Activated naive CD4-positive, alpha-beta T cell treated with anti-CD3 and anti-CD28 coated beads, Interleukin-2, amount 50 U/mL, for 24 hours (primary cell): ENCODE results near the gene MIGA1.
A peak's percentile ranks its signal among the peaks of the same experiment; 100 is the strongest.
"Not testable (repeated sequence)": the region's sequence is repeated elsewhere in the genome, so short reads cannot be mapped to it uniquely, and the experiment has no call there.

ENCODE experiments used
- H3K27ac Mint-ChIP-seq: one replicate; pipeline ENCODE4 v1.8.0; 2021; ENCODE audit warnings: mild to moderate bottlenecking, mixed read lengths
- H3K27me3 Mint-ChIP-seq: one replicate; pipeline ENCODE4 v1.8.0; 2021; ENCODE audit warnings: mixed read lengths
- H3K36me3 Mint-ChIP-seq: one replicate; pipeline ENCODE4 v1.8.0; 2021; ENCODE audit warnings: mixed read lengths
- H3K4me1 Mint-ChIP-seq: one replicate; pipeline ENCODE4 v1.8.0; 2021; ENCODE audit warnings: mixed read lengths
- H3K4me3 Mint-ChIP-seq: one replicate; pipeline ENCODE4 v1.8.0; 2021; ENCODE audit warnings: mild to moderate bottlenecking, mixed read lengths
- H3K9me3 Mint-ChIP-seq: one replicate; pipeline ENCODE4 v1.8.0; 2021; ENCODE audit warnings: mixed read lengths

The MIGA1 gene

GRCh38 chr1:77906019-77906545 lies 126.6 kb downstream of the MIGA1 start:
- no peaks in the 10 kb centered on the region for H3K36me3 Mint-ChIP-seq
- no peaks in the 10 kb centered on the region for H3K9me3 Mint-ChIP-seq
- H3K27me3 Mint-ChIP-seq: no peaks in the 10 kb centered on the region
- no peak overlapping the region for H3K27ac Mint-ChIP-seq
- no peak overlapping the region for H3K4me3 Mint-ChIP-seq
- no peaks in the 10 kb centered on the region for H3K4me1 Mint-ChIP-seq

GRCh38 chr1:77906624-77907023 lies 127.2 kb downstream of the MIGA1 start:
- no peak overlapping the region for H3K4me3 Mint-ChIP-seq
- no peak overlapping the region for H3K27ac Mint-ChIP-seq
- H3K27me3 Mint-ChIP-seq: no peaks in the 10 kb centered on the region
- no peaks in the 10 kb centered on the region for H3K4me1 Mint-ChIP-seq
- no peaks in the 10 kb centered on the region for H3K36me3 Mint-ChIP-seq
- no peaks in the 10 kb centered on the region for H3K9me3 Mint-ChIP-seq

GRCh38 chr1:77910116-77910515 lies 130.7 kb downstream of the MIGA1 start:
- H3K27ac Mint-ChIP-seq: no peak overlapping the region
- no peaks in the 10 kb centered on the region for H3K9me3 Mint-ChIP-seq
- no peaks in the 10 kb centered on the region for H3K36me3 Mint-ChIP-seq
- no peaks in the 10 kb centered on the region for H3K4me1 Mint-ChIP-seq
- H3K27me3 Mint-ChIP-seq: no peaks in the 10 kb centered on the region
- H3K4me3 Mint-ChIP-seq: no peak overlapping the region

- H3K4me3 Mint-ChIP-seq, H3K27me3 Mint-ChIP-seq, H3K27ac Mint-ChIP-seq, H3K36me3 Mint-ChIP-seq, H3K9me3 Mint-ChIP-seq, H3K4me1 Mint-ChIP-seq: not testable (repeated sequence)
Observed at GRCh38 chr1:77918918-77919317, 139.5 kb downstream of the MIGA1 start.

- Mint-ChIP-seq H3K27ac (no peak overlapping the region), H3K27me3 (no peaks in the 10 kb centered on the region), H3K4me1 (peaks cover 17% of the 10 kb centered on the region), H3K4me3 (no peak overlapping the region), H3K9me3 (no peaks in the 10 kb centered on the region), H3K36me3 (peaks cover 2% of the 10 kb centered on the region)
Observed at GRCh38 chr1:77925518-77925917, 146.1 kb downstream of the MIGA1 start.

- Mint-ChIP-seq H3K9me3 (no peaks in the 10 kb centered on the region), H3K4me1 (peaks cover 17% of the 10 kb centered on the region), H3K36me3 (peaks cover 2% of the 10 kb centered on the region), H3K27ac (no peak overlapping the region), H3K4me3 (peak overlapping the region; percentile 85), H3K27me3 (no peaks in the 10 kb centered on the region)
Observed at GRCh38 chr1:77925956-77926355, 146.5 kb downstream of the MIGA1 start.

GRCh38 chr1:77926561-77927357 lies 147.3 kb downstream of the MIGA1 start:
- Mint-ChIP-seq H3K27me3 (no peaks in the 10 kb centered on the region), H3K4me3 (peak overlapping the region; percentile 85), H3K4me1 (peaks cover 17% of the 10 kb centered on the region), H3K9me3 (no peaks in the 10 kb centered on the region), H3K36me3 (peaks cover 2% of the 10 kb centered on the region), H3K27ac (peak overlapping the region; percentile 59)

GRCh38 chr1:77927414-77927813 lies 148.0 kb downstream of the MIGA1 start:
- peak overlapping the region; percentile 63 for H3K4me3 Mint-ChIP-seq

More at GRCh38 chr1:77927414-77927813, 148.0 kb downstream of the MIGA1 start:
- Mint-ChIP-seq H3K27ac (no peak overlapping the region), H3K36me3 (peaks cover 2% of the 10 kb centered on the region), H3K9me3 (no peaks in the 10 kb centered on the region), H3K4me1 (peaks cover 17% of the 10 kb centered on the region), H3K27me3 (no peaks in the 10 kb centered on the region)
